Esophagus muscularis mucosa (tissue), 3 donors: ENCODE results near the gene C6orf136.

ENCODE experiments used
- EP300 ChIP-seq: sonication (generic); formaldehyde crosslinking; IDR thresholded peaks from one replicate; pipeline ENCODE4 v1.6.1; 2017; ENCODE audit warnings: antibody characterized with exemption
- TF ChIP-seq, protein P1 (sequence below), 3 experiments: fragments of 200-600 bp in 2 of 3; fragments of 450-650 bp in 1 of 3; sonication (generic) in 2 of 3; IDR thresholded peaks; one replicate each; pipeline ENCODE4 v1.5.1; 2017 to 2019; ENCODE audit warnings: antibody characterized with exemption in 3 of 3, mild to moderate bottlenecking in 2 of 3, moderate library complexity in 1 of 3

DNA sequence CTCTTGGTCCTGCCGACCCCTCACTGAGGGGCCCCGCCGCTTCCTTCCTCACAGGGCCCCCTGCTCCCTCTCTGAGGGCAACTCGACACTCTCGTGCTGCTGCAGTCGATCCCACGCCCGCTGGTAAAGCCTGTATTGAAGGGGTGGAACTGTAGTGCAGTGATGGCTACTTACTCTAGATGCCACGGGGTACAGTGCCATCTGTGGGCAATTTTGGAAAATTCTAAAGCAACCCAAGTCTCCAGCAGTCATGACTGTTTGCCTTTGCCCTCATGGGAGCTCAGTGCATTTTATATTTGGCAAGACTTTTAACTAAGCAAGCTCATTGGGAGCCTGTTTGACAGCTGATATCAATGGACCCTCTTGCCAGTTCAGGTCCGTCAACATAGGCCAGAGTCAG lies 6.5 kb upstream of the C6orf136 start:
- no peak for TF ChIP-seq EP300
- TF ChIP-seq, protein P1, sequence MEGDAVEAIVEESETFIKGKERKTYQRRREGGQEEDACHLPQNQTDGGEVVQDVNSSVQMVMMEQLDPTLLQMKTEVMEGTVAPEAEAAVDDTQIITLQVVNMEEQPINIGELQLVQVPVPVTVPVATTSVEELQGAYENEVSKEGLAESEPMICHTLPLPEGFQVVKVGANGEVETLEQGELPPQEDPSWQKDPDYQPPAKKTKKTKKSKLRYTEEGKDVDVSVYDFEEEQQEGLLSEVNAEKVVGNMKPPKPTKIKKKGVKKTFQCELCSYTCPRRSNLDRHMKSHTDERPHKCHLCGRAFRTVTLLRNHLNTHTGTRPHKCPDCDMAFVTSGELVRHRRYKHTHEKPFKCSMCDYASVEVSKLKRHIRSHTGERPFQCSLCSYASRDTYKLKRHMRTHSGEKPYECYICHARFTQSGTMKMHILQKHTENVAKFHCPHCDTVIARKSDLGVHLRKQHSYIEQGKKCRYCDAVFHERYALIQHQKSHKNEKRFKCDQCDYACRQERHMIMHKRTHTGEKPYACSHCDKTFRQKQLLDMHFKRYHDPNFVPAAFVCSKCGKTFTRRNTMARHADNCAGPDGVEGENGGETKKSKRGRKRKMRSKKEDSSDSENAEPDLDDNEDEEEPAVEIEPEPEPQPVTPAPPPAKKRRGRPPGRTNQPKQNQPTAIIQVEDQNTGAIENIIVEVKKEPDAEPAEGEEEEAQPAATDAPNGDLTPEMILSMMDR (IDR thresholded peaks at IDR 0.05): no peak
